Stomach (tissue), 4 donors: ENCODE results near the gene PLXNB1.

ENCODE experiments used
- EP300 ChIP-seq: sonication (generic); formaldehyde crosslinking; IDR thresholded peaks from one replicate; pipeline ENCODE4 v1.6.1; 2017; ENCODE audit warnings: antibody characterized with exemption
- POLR2A ChIP-seq, 4 donors: fragments of 450-650 bp; IDR thresholded peaks; one replicate each; pipeline ENCODE4 v1.6.1; 2016; ENCODE audit warnings: antibody characterized with exemption in 4 of 4, control low read depth in 2 of 4, mild to moderate bottlenecking in 1 of 4, moderate library complexity in 1 of 4

DNA sequence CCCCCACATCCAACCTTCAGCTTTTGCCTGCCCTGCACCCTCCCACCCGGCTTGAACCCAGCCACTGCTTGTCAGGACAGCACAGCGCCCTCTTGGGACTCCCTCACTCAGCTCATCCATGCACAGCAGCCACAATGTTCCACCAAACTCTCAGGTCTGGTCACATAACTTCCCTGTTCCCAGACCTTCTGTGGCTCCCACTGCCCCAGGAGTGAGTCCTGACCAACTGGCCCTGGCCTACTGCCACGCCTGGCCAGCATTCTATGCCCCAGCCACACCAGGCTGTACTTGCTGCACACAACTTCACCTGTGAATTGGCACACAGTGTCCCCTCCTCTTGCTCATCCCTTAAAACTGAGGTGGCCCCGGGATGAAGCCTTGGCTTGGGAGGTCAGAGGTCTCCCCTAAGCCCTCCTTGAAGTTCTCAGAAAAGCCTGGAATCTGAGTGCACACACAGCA lies 21.0 kb downstream of the PLXNB1 start:
- TF ChIP-seq POLR2A (IDR thresholded peaks at IDR 0.05) (no peak), EP300 (no peak)
